HL-60/S4 (cell line): ENCODE results near the gene IER5.
"Not testable (repeated sequence)": the region's sequence is repeated elsewhere in the genome, so short reads cannot be mapped to it uniquely, and the experiment has no call there.

Experiments
- in situ Hi-C: fragments of 300-500 bp; cut with MboI; formaldehyde crosslinking; loops from 2 replicates; pipeline ENCODE4 v1.14.3; 2022; ENCODE audit warnings: low sequenced_read_pairs

IER5 gene

DNA sequence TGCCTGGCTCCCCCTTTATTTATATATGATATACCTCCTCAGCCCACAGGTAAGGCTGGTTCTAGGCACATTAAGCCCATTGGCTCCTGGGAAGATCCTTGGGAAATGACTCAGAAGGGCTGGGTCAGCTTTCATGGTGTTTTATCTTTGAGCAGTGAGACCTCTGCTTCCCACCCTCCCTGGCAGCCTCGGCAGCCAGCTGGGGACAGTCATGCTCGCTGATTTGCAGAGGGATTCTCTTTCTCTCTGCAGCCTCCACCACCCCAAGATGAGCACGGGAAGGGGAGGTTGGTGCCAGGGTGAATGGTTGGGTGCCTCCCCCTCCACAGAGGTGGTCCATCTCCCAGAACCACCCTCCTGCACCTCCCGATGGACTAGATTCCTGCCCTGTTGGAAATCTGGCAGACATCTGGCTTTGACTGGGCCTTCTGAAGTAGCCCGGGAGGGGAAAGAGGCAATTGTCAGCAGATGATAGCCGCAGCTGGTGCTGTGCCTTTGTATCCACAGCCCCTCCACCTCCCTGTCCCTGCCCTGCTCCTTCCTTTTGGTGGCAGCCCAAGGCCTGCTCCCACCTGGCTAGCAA is 24.6 kb downstream of the IER5 start:
- in situ Hi-C loops: no loop called here

DNA sequence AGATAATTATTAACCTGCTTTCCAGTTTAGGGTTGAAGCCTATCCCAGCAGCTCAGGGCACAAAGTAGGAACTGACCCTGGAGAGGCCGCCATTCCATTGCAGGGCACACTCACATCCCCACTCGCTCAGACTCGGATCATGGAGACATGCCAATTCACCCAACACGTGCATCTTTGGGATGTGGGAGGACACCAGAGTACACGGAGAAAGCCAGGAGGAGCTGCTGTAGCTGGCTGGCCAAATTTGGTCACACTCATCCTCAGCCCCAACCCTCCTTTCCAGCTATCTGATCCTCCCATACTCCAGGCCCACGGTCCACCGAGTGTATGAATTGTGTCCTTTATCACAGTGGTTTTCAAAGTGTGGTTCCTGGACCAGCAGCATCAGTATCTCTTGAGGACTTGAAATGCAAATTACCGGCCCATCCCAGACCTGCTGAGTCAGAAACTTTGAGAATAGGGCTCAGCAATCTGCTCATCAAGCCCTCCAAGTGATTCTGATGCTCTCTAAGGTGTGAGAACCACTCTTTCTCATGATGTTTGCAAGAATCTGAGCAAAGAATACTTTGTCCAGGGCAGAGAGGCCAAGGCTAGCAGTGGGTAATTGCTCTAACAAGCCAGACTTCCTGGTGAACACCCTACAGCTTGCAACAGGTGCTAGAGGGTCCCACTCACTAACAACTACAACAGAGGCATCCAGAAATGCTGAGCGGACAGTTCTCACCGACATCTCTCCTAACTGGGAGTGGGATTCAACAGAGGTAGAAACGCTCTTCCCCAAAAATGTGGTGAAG is 26.3 kb downstream of the IER5 start:
- in situ Hi-C loops: no loop called here

DNA sequence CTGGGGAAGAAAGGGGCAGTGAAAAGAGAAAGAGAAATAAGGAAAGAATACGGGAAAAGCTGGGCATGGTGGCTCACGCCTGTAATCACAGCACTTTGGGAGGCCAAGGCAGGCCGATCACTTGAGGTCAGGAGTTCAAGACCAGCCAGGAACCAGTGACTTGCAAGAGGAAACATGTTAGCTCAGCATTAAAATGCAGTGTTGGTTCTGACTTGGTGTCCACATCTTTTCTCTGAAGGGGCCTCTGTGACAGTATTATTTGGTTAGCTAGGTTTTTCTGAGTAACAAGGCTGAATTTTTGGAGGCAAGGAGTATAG is 26.8 kb downstream of the IER5 start:
- in situ Hi-C loops: no loop called here

DNA sequence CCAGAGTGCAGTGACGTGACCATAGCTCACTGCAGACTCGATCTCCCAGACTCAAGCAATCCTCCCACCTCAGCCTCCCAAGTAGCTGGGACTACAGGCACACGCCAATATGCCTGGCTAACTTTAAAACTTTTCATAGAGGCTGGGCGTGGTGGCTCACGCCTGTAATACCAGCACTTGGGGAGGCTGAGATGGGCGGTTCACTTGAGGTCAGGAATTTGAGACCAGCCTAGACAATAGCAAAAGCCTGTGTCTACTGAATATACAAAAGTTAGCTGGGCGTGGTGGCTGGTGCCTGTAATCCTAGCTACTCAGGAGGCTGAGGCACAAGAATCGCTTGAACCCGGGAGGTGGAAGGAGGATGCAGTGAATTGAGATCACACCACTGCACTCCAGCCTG is 27.5 kb downstream of the IER5 start:
- in situ Hi-C loops: not testable (repeated sequence)

DNA sequence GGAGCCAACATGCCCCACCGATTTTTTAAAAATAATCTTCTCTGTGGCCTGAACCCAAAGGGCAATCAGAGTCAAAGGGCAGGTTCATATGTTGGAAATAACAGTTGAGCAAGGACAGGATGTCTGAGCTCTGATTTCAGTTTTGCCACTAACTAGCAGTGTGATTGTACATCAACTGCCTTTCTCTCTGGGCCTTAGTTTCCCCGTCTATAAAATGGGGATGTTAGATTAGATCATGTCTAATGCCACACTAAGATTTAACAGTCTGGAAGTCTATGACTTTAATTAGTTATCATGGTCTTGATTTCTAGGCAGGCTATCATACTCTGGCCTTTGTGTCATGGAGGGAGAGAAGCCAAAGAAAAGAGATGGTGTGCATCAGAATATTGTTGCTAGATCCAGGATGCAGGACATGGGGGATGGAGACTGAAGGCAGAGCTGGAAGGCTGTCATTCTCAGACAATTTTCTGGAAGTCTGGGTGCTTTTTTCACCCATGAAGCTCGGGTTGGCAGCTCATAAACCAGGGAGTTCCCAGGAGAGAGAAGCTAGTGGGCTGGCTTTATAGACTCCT is 28.4 kb downstream of the IER5 start:
- in situ Hi-C loops: no loop called here

DNA sequence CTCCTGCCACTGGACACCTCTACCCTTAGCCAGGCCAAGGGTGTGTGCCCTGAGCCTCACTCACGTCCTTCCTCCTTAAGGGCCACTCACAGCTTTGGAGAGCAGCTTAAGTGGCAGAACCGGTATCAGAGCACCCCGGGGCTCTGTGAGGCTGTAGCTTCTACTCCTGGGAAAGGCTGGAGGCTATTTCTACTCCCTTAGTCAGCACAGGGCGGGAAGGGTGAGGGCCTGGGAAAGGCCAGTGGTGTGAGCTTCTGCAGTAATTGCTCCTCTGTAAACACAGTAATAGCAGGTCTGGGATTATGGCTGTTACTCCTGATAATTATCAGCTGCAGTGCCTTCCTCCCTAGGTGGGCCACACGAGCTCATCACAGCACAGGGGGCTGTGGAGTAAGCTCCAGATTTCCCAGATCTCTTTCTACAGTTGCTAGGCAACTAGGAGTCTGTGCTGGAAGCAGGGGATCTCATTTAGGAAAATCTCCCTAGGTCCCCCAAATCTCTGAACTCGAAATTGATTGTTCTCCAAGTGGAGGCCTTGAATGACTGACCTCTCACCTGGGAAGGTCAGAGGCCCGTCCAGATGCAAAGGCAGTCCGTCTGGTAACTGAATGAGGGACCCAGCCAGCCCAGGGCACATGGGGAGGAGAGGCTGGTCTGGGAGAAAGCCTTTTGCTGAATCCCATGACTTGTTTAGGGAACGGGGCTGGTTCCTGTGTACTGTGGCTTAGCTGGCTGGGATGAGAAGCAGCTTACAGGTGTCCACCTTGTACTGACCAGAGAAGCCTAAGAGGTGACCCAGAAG is 29.3 kb downstream of the IER5 start:
- in situ Hi-C loops: no loop called here

DNA sequence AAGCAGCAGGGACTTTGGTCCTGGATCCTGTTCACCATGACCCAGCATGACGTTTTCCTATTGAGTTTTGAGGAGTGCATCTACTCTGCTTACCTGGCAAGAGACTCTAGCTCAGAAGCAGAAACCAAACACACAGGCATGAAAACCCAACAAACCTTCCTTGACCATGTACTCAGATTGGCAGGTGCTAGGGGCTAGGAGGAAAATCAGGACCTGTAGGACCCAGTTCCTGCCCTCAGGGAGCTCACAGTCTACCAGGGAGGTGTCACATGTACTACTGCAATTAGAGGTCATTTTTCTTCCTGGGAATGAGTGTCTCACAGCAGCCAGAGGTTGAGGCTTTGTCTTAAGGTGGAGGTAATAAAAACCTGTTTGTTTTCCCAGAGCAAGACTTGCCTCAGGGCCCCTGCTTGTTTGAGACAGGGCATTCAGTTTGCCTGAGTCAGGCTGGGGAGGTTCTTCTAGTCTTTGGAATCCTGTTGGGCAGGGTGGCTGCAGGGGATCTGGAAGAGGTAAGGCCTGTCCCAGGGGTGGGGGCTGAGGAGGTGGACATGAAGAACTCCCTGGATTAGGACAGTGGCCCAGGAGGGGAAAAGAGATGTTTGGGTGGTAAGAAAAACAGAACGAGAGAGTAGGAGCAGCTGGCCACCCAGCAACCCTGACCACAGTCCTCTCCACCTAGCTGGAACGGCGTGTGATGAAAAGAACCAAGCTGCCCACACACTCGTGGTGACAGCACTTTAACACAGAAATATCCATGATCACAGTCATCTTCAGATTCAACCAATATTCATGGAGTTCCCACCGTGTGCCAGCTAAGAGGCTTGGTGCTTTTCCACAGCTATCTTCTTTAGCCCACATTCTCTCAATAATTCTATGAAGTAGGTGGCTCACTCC is 30.8 kb downstream of the IER5 start:
- in situ Hi-C loops: no loop called here

DNA sequence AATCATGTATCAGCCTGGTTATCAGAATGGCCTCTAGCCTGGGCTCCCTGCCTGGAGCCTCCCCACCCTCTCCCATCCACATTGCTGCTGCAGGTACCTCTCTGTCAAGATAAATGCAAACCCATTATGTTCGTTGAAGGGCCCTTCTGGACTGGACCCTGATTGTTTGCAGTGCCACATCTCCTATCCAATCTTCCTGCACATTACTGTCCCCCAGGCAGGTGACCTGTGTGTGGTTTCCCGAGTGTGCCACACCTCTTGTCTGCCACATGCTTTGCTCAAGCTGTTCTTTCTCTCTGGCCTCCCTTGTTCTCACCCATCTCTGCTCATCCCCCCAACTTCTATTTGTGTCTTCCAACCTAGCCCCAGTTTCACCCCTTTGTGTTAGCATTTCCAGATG is 32.4 kb downstream of the IER5 start:
- in situ Hi-C loops: no loop called here

DNA sequence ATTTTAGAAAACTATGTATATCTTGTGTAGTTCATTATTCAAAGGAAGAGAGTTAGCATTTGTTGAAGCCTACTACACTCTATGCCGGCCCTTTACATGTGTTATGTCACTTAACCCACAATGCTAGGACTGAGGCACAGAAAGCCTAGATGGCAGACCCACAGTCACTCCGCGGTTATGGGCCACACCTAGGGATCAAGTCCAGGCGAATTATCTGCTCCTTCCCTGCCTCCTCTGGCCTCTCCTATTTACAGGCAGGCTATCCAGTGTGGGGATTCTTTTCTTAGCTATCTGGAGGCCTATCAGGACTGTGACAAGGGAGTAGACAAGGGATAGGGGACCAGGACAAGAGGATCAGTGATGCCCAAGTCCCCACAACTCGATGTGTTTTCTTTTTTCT is 33.0 kb downstream of the IER5 start:
- in situ Hi-C loops: no loop called here

DNA sequence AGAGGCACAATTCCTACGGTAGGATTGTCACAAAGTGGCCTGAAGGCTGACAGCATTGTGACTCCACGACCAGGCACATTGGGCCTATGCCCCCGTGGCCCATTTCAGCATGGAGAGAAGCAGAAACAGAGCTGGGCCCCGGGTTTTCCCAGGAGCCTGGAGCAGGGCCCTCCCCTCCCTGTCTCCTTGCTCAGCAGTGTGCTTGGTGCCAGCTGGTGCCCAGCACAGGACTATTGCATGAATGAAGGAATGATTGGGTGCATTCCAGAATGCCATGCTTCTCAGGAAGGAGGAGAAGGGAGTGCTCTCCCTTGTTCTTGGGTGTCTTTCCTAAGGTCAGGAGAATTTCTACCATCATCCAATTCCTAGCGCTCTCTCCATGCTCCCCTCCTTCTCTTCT is 33.7 kb downstream of the IER5 start:
- in situ Hi-C loops: no loop called here

DNA sequence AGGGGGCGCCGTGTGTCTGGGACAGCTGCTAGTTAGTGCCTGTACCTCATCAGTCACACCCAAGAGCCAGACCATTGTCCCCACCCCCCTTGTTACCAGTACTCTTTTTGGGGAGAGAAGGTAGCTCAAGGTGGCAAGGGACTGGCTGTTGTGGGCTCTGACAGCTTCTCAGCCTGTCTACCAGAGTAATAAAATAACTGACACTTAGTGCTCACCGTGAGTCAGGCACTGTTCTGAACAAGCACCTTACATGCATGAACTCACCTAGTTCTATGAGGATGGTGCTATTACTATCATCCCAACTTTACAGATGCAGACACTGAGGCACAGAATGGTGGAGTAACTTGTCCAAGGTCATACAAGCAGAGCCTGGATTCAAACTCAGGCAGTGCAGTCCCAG is 34.7 kb downstream of the IER5 start:
- in situ Hi-C loops: no loop called here

DNA sequence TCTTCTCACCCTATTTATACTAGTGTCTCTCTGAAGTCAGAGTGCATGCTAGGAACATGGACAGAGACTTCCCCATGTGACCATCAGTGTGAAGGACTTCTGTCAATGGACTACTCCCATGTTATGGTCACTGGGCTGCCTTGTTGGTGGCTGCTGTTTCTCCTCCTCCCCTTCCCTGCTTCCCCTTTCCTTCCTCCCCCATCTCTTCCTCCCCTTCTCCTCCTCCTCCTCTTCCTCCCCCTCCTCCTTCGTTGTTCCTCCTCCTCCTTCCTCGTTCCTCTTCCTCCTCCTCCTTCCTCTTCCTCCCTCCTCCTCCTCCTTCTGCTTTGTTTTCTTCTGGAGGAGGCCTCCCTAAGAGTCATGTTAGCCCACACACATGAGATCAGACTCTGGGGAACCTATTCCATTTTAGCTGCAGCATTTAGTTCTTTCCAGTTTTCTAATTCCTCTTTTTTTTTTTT is 35.8 kb downstream of the IER5 start:
- in situ Hi-C loops: no loop called here

DNA sequence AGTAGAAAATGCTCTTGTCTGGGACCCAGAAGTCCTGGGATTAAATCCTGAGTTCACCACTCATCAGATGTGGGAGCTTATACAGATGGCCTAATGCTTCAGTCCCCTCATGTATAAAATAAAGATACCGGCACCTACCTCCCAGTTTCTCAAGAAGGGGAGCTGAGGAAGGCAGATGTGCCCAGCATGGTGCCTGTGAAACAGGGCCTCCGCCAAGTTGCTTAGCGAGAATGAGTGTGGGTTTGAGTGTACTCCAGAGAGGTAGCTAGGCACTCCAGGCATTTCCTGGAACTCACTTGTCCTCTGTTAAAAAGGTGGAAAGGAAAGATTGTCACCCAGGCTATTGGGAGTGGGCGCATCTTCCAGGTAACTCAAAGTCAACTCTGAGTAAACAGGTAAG is 37.8 kb downstream of the IER5 start:
- in situ Hi-C loops: no loop called here

DNA sequence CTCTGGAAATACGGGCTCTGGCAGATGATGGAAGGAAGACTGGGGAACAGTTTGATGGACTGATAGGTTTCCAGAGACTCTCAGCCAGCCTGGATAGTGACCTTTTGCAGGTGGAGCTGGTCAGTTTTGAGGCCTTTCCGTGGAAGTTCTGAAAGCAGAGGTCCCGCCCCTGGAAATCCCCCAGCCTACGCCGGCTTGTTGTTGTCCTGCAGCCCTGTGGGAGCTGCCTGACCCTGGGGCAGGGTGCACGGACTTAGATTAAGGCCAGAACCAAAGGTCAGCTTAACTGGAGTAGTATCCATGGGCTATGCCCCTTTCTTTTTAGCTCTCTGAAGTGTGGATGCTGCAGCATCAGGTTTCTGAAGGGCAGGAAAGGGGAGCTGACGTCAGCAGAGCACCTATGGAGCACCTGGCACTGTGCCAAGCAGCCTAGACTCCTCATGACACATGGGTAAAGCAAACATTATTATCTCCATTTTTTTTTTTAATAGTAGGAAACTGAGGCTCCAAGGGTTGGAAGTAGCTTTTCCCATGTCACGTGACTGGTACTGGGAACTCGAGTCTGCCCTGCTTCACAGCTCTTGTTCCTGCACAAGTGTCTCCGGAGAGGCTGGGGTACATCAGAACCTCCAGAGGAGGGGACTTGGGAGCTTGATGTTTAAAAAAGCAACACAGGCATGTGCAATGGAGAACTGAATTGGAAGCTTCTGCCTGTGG is 38.5 kb downstream of the IER5 start:
- in situ Hi-C loops: no loop called here

DNA sequence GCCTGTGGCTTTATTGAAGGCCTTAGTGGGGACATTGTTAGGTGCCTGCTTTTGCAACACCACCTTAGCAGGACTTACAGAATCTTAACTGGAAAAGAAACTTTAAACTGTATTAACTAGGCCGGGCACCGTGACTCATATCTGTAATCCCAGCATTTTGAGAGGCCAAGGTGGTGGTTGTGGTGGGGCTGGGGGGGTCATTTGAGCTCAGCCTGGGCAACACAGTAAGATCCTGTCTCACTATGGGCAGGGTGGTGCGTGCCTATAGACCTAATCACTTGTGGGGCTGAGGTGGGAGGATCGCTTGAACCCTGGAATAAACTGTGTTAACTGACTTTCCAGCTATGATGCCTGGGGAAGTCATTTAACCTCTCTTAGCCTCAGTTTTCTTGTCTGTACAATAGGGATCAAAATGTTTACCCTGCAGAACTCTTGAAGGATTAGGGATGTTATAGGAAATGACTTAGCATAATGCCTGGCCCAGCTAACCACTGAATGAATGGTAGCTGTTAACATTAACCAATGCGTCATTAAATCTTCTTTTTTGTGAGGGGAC is 39.5 kb downstream of the IER5 start:
- in situ Hi-C loops: no loop called here

DNA sequence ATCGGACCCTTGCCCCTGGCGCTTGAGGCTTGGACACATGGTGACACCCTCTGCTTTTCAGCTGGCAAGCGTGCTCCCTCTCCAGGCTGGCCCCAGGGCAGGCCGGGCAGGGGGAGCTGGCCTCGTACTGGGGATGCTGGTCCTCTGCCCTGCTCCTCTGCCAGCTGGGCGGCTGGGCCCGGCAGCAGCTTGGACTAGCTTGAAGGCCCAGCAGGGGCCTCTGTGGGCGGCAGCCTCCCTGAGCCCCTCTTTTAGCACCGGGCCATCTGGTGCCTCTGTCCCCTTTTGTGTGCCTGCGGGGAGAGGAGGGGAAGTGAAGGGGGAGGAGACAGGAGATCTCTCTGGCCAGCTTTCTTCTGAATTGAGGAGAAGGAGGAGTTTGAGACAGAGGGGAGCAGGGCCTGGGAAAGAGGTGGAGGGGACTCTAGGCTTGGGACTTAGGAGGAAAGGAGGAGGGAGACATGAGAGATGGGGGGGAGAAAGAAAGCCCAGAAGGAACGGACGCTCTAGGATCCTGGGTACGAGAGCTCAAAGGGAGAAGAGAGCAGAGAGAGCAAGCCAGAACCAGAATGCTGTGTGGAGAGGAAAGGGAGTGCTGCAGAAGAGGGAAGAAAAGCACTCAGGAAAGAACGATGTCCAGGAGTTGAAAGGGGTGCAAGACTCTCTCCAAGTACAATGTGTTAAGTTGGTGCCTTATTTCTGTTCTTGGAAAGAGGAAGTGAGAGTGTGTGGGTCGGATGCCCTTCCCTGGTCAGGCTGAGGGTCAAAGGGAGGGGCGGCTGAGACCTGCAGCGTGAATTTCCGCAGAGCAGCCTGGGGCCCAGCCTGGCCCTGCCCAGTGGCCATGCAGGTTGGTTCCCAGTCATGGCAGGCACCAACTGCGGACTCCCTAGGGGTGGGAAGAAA is 40.3 kb downstream of the IER5 start:
- in situ Hi-C loops: no loop called here

DNA sequence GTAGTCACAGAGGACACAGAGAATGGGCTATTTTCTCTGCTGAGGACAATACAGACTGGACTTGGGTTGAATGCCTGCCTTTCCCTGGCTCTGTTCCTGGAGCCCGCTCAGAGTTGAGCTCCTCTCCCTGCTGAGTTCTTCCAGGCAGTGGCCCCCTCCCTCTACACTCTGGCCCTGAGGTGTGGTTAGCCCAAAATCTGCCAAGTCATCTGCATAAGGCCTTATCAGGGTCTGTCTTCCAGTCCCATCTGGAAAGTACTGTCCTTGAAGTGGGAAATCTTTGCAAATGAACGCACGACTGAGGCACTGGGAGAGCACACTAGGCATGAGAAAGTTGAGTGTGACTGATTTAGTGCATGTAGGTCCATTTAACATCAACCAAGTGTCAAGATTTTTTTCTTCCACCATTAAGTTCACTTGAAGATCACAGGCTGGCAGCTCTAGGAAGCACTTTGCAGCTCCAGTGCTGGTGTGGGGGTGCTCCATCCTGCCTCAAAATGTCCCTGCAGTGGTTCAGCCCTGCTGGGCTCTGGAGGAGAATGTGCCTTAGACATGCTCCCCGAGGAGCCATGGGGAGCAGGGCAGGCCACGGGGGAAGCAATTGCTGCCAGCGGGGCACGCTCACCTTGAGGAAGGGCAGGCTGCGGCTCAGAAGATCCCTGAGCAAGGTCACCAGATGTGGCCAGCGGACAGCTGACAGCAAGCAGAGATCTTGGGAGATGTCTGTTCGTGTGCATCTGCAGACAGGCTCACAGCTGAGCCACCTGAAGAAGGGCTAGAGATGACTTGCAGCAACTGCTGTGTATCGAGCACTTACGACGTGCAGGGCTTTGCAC is 41.5 kb downstream of the IER5 start:
- in situ Hi-C loops: no loop called here
